HG03045 (cell line): Measurements from ENCODE around the gene DAZ4.
"Not testable (repeated sequence)": the region's sequence is repeated elsewhere in the genome, so short reads cannot be mapped to it uniquely, and the experiment has no call there.

ENCODE experiments used
- ATAC-seq: cut with Tn5 transposase; IDR thresholded peaks from one replicate; pipeline ENCODE4 v1.9.1; 2021; ENCODE audit warnings: mild to moderate bottlenecking, moderate library complexity; ENCODE audit not compliant: unreplicated experiment

The DAZ4 gene

GRCh38 chrY:24833619-24834018 is at the start of gene DAZ4:
TSS of gene DAZ4 (plus strand) at chrY:24833919. CDS start at chrY:24834127, 208 bp downstream.
- not testable (repeated sequence) for ATAC-seq

GRCh38 chrY:24813293-24813692 is 20.4 kb upstream of the DAZ4 start, which contains the start of gene DAZ3:
TSS of gene DAZ3 (minus strand) at chrY:24813393. CDS start at chrY:24813185, 208 bp downstream.
- not testable (repeated sequence) for ATAC-seq

- ATAC-seq, result not testable (repeated sequence)
Measured at GRCh38 chrY:24821836-24822235, 11.9 kb upstream of the DAZ4 start.

- not testable (repeated sequence) for ATAC-seq
Measured at GRCh38 chrY:24824184-24824879, 9.4 kb upstream of the DAZ4 start.

- not testable (repeated sequence) for ATAC-seq
Measured at GRCh38 chrY:24825069-24825468, 8.7 kb upstream of the DAZ4 start.
